ENCODE results near the gene SLC13A3. TPM values are rescaled to one million over a fixed set of nuclear protein-coding genes. Genes with fewer than 3 reads are reported as not detected.

Gene SLC13A3
- total and polyA plus RNA-seq, 2 donors (not counting 3 experiments of a cell fraction or from before 2014, with no cell fraction given) = 0.11 to 0.40 TPM

- intact Hi-C loops (cut with micrococcal nuclease) = loop anchor here (1.0 to 2.0 kb wide), 6 partner anchors 21 to 600 kb away; partner anchors contain the start of genes ELMO2, NCOA5 and SLC2A10
Observed at GRCh38 chr20:46688151-46689081, 37.2 kb upstream of the SLC13A3 start.

GRCh38 chr20:46683939-46684750 lies 32.9 kb upstream of the SLC13A3 start:
- no TSS peak for BruUV-seq (replicated peaks)
- POLR2A ChIA-PET = no interaction called here
- peak; percentile 39 for DNase-seq (ENCODE audit: low read depth, low spot score)
- FAIRE-seq = peak; percentile 31
- Histone ChIP-seq H3K4me2 (ENCODE audit: insufficient read depth, low read length) (peak overlapping the region; percentile 54), H3K4me3 (replicated peaks in 1 of 3; ENCODE audit: insufficient read depth in 1 of 3, low read depth in 1 of 3, low read length in 3 of 3) (peak overlapping the region; percentile 19 to 24 (median 21)), H3K27me3 (ENCODE audit: control insufficient read depth in 2 of 2, insufficient read depth in 2 of 2, low read length in 2 of 2) (no peaks in the 10 kb centered on the region), H3K9ac (replicated peaks; ENCODE audit: extremely low read depth, insufficient read depth, low read length) (peak overlapping the region; percentile 44), H3K4me1 (ENCODE audit: control insufficient read depth, extremely low read depth, insufficient read depth, low read length) (peaks cover 14% of the 10 kb centered on the region), H3K27ac (ENCODE audit: insufficient read depth, low read depth, low read length) (no peak overlapping the region), H2AFZ (ENCODE audit: low read depth, low read length) (no peak overlapping the region), H3K9me1 (replicated peaks; ENCODE audit: control insufficient read depth, extremely low read depth, insufficient read depth, low read length) (no peaks in the 10 kb centered on the region), H3K79me2 (ENCODE audit: control insufficient read depth, insufficient read depth, low read length) (peaks cover 33% of the 10 kb centered on the region), H4K20me1 (replicated peaks; ENCODE audit: control insufficient read depth, extremely low read depth, insufficient read depth, low read length) (peaks cover 2% of the 10 kb centered on the region), H3K36me3 (ENCODE audit: control insufficient read depth in 2 of 2, extremely low read depth in 1 of 2, insufficient read depth in 2 of 2, low read length in 2 of 2) (peaks cover 2 to 5% of the 10 kb centered on the region in 2 experiments), H3K9me3 (replicated peaks; ENCODE audit: control insufficient read depth, insufficient read depth, low read length) (no peaks in the 10 kb centered on the region)
- dilution Hi-C loops (cut with MboI; ENCODE audit: extremely low pct_ligation_motif_present, low sequenced_read_pairs) = no loop called here
- TF ChIP-seq FOS (IDR thresholded peaks at IDR 0.05; ENCODE audit: borderline replicate concordance, insufficient read depth, low read length) (no peak), MAX (IDR thresholded peaks at IDR 0.05; ENCODE audit: insufficient read depth, insufficient read length) (peak; percentile 5), POLR2AphosphoS5 (IDR thresholded peaks at IDR 0.05; ENCODE audit: insufficient read depth, low read depth, low read length) (no peak)
- intact Hi-C loops (cut with micrococcal nuclease) = no loop called here
- CTCF ChIA-PET = interaction anchor here (1.0 to 6.0 kb wide), 5 partner anchors 8 to 162 kb away, joined by 3 to 49 read pairs (median 3); no protein-coding TSS in a partner anchor

More at GRCh38 chr20:46688151-46689081, 37.2 kb upstream of the SLC13A3 start:
- Histone ChIP-seq H3K4me2 (ENCODE audit: insufficient read depth, low read length) (peak overlapping the region; percentile 87), H3K9ac (replicated peaks; ENCODE audit: extremely low read depth, insufficient read depth, low read length) (peak overlapping the region; percentile 85), H3K4me1 (ENCODE audit: control insufficient read depth, extremely low read depth, insufficient read depth, low read length) (peaks cover 19% of the 10 kb centered on the region), H3K36me3 (ENCODE audit: control insufficient read depth in 2 of 2, extremely low read depth in 1 of 2, insufficient read depth in 2 of 2, low read length in 2 of 2) (peaks cover 2 to 5% of the 10 kb centered on the region in 2 experiments), H4K20me1 (replicated peaks; ENCODE audit: control insufficient read depth, extremely low read depth, insufficient read depth, low read length) (peaks cover 2% of the 10 kb centered on the region), H3K27me3 (ENCODE audit: control insufficient read depth in 2 of 2, insufficient read depth in 2 of 2, low read length in 2 of 2) (no peaks in the 10 kb centered on the region), H3K9me3 (replicated peaks; ENCODE audit: control insufficient read depth, insufficient read depth, low read length) (no peaks in the 10 kb centered on the region), H3K9me1 (replicated peaks; ENCODE audit: control insufficient read depth, extremely low read depth, insufficient read depth, low read length) (no peaks in the 10 kb centered on the region), H2AFZ (ENCODE audit: low read depth, low read length) (peak overlapping the region; percentile 53), H3K27ac (ENCODE audit: insufficient read depth, low read depth, low read length) (peak overlapping the region; percentile 55), H3K4me3 (replicated peaks in 1 of 3; ENCODE audit: insufficient read depth in 1 of 3, low read depth in 1 of 3, low read length in 3 of 3) (peak overlapping the region; percentile 62 to 91 (median 90)), H3K79me2 (ENCODE audit: control insufficient read depth, insufficient read depth, low read length) (peaks cover 33% of the 10 kb centered on the region)
- ChIA-PET POLR2A (interaction anchor here (1.3 to 2.0 kb wide), 2 partner anchors 22 to 130 kb away, joined by 3 to 4 read pairs; no protein-coding TSS in a partner anchor), CTCF (interaction anchor here (1.0 to 2.1 kb wide), 8 partner anchors 8 to 144 kb away, joined by 3 to 6 read pairs (median 4); no protein-coding TSS in a partner anchor)
- FAIRE-seq = peak; percentile 37
- dilution Hi-C loops (cut with MboI; ENCODE audit: extremely low pct_ligation_motif_present, low sequenced_read_pairs) = no loop called here
- TSS peak; percentile 27 for BruUV-seq (replicated peaks)
- TF ChIP-seq POLR2A (IDR thresholded peaks at IDR 0.05; ENCODE audit: low read depth, low read length) (no peak), MAX (IDR thresholded peaks at IDR 0.05; ENCODE audit: insufficient read depth, insufficient read length) (peak; percentile 74)
- peak; percentile 72 for DNase-seq (ENCODE audit: low read depth, low spot score)
